A549 (cell line): ENCODE results near the gene CPLX4. TPM values are rescaled to one million over a fixed set of nuclear protein-coding genes. Genes with fewer than 3 reads are reported as not detected.

Experiments used
- ATAC-seq, 2 experiments: fragments of 200-7000 bp in 1 of 2; fragments of >200 bp in 1 of 2; cut with Nextera tagmentation in 1 of 2; cut with Tn5 transposase in 1 of 2; 3 replicates each; pipeline versions ENCODE4 v1.8.0 to v1.9.1; 2018 to 2020; ENCODE audit warnings: mild to moderate bottlenecking in 1 of 2, moderate library complexity in 1 of 2
- CTCF ChIA-PET: fragments of 300-600 bp; sonication (Branson Sonifier 250); formaldehyde crosslinking; extraction: SDS; loops from one replicate; lab custom pipeline; 2021; ENCODE audit warnings: antibody characterized with exemption, inconsistent platforms; lab: Yijun Ruan, JAX
- POLR2A ChIA-PET: fragments of 350-600 bp; formaldehyde crosslinking; extraction: SDS; loops from one replicate; lab custom pipeline; 2021; ENCODE audit warnings: antibody characterized with exemption, inconsistent platforms; lab: Yijun Ruan, JAX
- DNase-seq, 2 experiments: peaks; one replicate each; pipeline versions ENCODE4 v3.0.0 to v3.0.0-alpha.2; 2011 to 2016; ENCODE audit warnings: low read depth in 1 of 2, low spot score in 1 of 2
- FAIRE-seq: peaks from 2 replicates; lab custom pipeline; 2011; peaks lifted over from hg19 to GRCh38; lab: Jason Lieb, UNC
- H3K27ac ChIP-seq, 2 experiments: fragments of >200 bp; sonication (Bioruptor Twin); formaldehyde crosslinking; 3 replicates each; pipeline ENCODE4 v1.5.1; 2016 to 2017
- H3K4me1 ChIP-seq: fragments of >200 bp; sonication (Bioruptor Twin); formaldehyde crosslinking; 3 replicates; pipeline ENCODE4 v1.6.1; 2016
- H3K4me2 ChIP-seq: fragments of >200 bp; sonication (Bioruptor Twin); formaldehyde crosslinking; 3 replicates; pipeline ENCODE4 v1.6.1; 2016
- H3K4me3 ChIP-seq: fragments of >200 bp; sonication (Bioruptor Twin); formaldehyde crosslinking; 3 replicates; pipeline ENCODE4 v1.5.1; 2016
- H3K9me3 ChIP-seq: fragments of >200 bp; sonication (Bioruptor Twin); formaldehyde crosslinking; 3 replicates; pipeline ENCODE4 v1.6.1; 2016
- CBX2 ChIP-seq: fragments of 200-600 bp; sonication (generic); IDR thresholded peaks from 2 replicates; pipeline ENCODE4 v1.6.1; 2016; ENCODE audit warnings: low read depth, mild to moderate bottlenecking, borderline replicate concordance
- CBX8 ChIP-seq: fragments of 200-600 bp; sonication (generic); IDR thresholded peaks from 2 replicates; pipeline ENCODE4 v1.6.1; 2016
- CEBPB ChIP-seq, 2 experiments: fragments of >200 bp in 1 of 2; sonication (Bioruptor Twin) in 1 of 2; formaldehyde crosslinking in 1 of 2; IDR thresholded peaks; 2 replicates each; pipeline ENCODE4 v1.6.1; 2012 to 2016
- EHMT2 ChIP-seq: fragments of 200-600 bp; sonication (generic); IDR thresholded peaks from 2 replicates; pipeline ENCODE4 v1.6.1; 2016; ENCODE audit warnings: antibody characterized with exemption, low read depth, mild to moderate bottlenecking, moderate library complexity
- EP300 ChIP-seq, 2 experiments: fragments of >200 bp; sonication (Bioruptor Twin); formaldehyde crosslinking; IDR thresholded peaks; 2 replicates in 1 of 2; 3 replicates in 1 of 2; pipeline ENCODE4 v1.6.1; 2016 to 2017
- ESRRA ChIP-seq: fragments of 150-350 bp; IDR thresholded peaks from 2 replicates; pipeline ENCODE4 v1.6.1; 2014; ENCODE audit warnings: mild to moderate bottlenecking, low read length, borderline replicate concordance
- GATA3 ChIP-seq: IDR thresholded peaks from 2 replicates; pipeline ENCODE4 v1.6.1; 2012; ENCODE audit warnings: borderline replicate concordance
- HDAC2 ChIP-seq: fragments of 200-600 bp; sonication (generic); IDR thresholded peaks from 2 replicates; pipeline ENCODE4 v1.6.1; 2016
- HOXA7 ChIP-seq: fragments of 250-450 bp; sonication (Bioruptor Pico); IDR thresholded peaks from 2 replicates; pipeline ENCODE4 v1.5.0; 2020; ENCODE audit warnings: mild to moderate bottlenecking, moderate library complexity
- HOXB13 ChIP-seq: fragments of 250-450 bp; sonication (Bioruptor Pico); IDR thresholded peaks from 2 replicates; pipeline ENCODE4 v1.5.0; 2020; ENCODE audit warnings: low read depth, mild to moderate bottlenecking, moderate library complexity
- JUNB ChIP-seq: fragments of >200 bp; sonication (Bioruptor Twin); formaldehyde crosslinking; IDR thresholded peaks from 2 replicates; pipeline ENCODE4 v1.6.1; 2016
- NFE2L2 ChIP-seq: fragments of 150-350 bp; conservative IDR thresholded peaks from 2 replicates; pipeline ENCODE4 v1.6.1; 2014; ENCODE audit warnings: low read length
- NR3C1 ChIP-seq: fragments of >200 bp; sonication (Bioruptor Twin); formaldehyde crosslinking; IDR thresholded peaks from 3 replicates; pipeline ENCODE4 v1.6.1; 2017
- PHF8 ChIP-seq: fragments of 200-600 bp; sonication (generic); IDR thresholded peaks from 2 replicates; pipeline ENCODE4 v1.6.1; 2016; ENCODE audit warnings: low read depth, mild to moderate bottlenecking, antibody characterized with exemption, moderate library complexity, borderline replicate concordance
- RNF2 ChIP-seq: fragments of 200-600 bp; sonication (generic); IDR thresholded peaks from 2 replicates; pipeline ENCODE4 v1.6.1; 2016; ENCODE audit warnings: low read depth, mild to moderate bottlenecking, antibody characterized with exemption, moderate library complexity, borderline replicate concordance
- SMC3 ChIP-seq: fragments of >200 bp; sonication (Bioruptor Twin); formaldehyde crosslinking; IDR thresholded peaks from 3 replicates; pipeline ENCODE4 v1.6.1; 2018; ENCODE audit warnings: inconsistent platforms
- SREBF2 ChIP-seq: fragments of 450-650 bp; IDR thresholded peaks from 2 replicates; pipeline ENCODE4 v1.6.1; 2014; ENCODE audit warnings: mild to moderate bottlenecking, moderate library complexity
- TP53 ChIP-seq: fragments of 250-450 bp; sonication (Bioruptor Pico); IDR thresholded peaks from 2 replicates; pipeline ENCODE4 v1.5.0; 2021; ENCODE audit warnings: mild to moderate bottlenecking, moderate library complexity
- ZFP36 ChIP-seq: fragments of 450-650 bp; IDR thresholded peaks from 2 replicates; pipeline ENCODE4 v1.6.1; 2014; ENCODE audit warnings: borderline replicate concordance; ENCODE audit not compliant: partially characterized antibody
- ZNF302 ChIP-seq: fragments of 250-450 bp; sonication (Bioruptor Pico); IDR thresholded peaks from 2 replicates; pipeline ENCODE4 v1.9.0; 2021; ENCODE audit warnings: inconsistent platforms, mild to moderate bottlenecking, moderate library complexity
- WGBS: methylation state at CpG from one replicate; pipeline ENCODE4 v1.1.6; 2017; ENCODE audit errors: missing lambda C conversion rate; 5-methylcytosine and 5-hydroxymethylcytosine counted together
- polyA plus RNA-seq, 4 experiments: library from polyadenylated mRNA; depleted of rRNA in 3 of 4; stranded (reverse); fragments of >200 nt; fragmentation: RNase III in 1 of 4; extraction: RNeasy Plus Mini Kit Qiagen cat#74134 plus additional on column Dnase treatment in 1 of 4; gene quantifications; 2 replicates in 3 of 4; 3 replicates in 1 of 4; pipeline ENCODE4 v1.2.3, GENCODE V29; 2011 to 2017
- TF ChIP-seq, protein P1 (sequence below): fragments of >200 bp; sonication (Bioruptor Twin); formaldehyde crosslinking; IDR thresholded peaks from 2 replicates; pipeline ENCODE4 v1.6.1; 2016
- TF ChIP-seq, protein P2 (sequence below): fragments of 200-600 bp; sonication (generic); IDR thresholded peaks from 2 replicates; pipeline ENCODE4 v1.6.1; 2016; ENCODE audit warnings: antibody characterized with exemption, mild to moderate bottlenecking, moderate library complexity
- TF ChIP-seq, protein P3 (sequence below): fragments of >200 bp; sonication (Bioruptor Twin); formaldehyde crosslinking; IDR thresholded peaks from 3 replicates; pipeline ENCODE4 v1.5.1; 2016
- TF ChIP-seq, protein P4 (sequence below): fragments of 250-450 bp; sonication (Bioruptor Pico); IDR thresholded peaks from 2 replicates; pipeline ENCODE4 v1.5.0; 2021; ENCODE audit warnings: mild to moderate bottlenecking, moderate library complexity, borderline replicate concordance

CPLX4 gene
- polyA plus RNA-seq, 2 of the 4 experiments (the other 2 are of a cell fraction): not detected

DNA sequence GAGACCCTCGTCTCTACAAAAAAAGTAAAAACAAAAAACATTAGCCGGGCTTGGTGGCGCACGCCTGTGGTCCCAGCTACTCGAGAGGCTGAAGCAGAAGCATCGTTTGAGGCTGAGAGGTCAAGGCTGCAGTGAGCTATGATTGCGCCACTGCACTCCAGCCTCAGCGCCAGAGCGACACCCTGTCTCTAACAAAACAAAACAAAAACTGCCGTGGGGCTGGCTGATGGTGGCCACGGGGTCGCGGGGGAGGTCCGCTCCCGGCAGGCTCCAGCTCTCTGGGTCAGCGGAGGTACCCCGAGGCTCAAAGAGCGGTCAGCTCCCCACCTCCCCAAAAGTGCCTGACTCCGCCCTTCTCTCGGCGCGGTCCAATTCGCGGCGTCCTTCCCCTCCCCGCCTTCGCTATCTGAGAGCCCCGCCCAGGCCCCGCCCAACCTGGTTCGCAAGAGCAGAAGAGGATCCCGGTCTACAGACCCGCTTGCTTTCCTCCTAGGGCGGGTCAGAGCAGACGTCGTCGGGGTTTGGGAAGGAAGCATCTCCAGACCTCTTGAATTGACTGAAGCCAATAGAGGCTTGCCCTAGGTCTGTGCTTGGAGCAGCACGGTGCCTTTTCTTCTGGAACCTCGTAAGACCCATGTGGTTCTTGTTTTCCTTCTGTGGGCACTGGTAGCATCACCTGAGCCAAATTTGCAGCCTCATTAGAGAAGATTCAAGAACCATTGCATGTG lies 53.0 kb downstream of the CPLX4 start:
- TF ChIP-seq ZFP36 (no peak), RNF2 (no peak), ESRRA (no peak), CEBPB (IDR thresholded peaks at IDR 0.05) (peak in 1 of 2 experiments; percentile 53; a peak in 2 of 4 replicates)
- H3K9me3 ChIP-seq: no peaks in the 10 kb centered on the region
- H3K4me2 ChIP-seq: peak overlapping the region; percentile 76
- POLR2A ChIA-PET: no interaction called here
- no peak for FAIRE-seq
- 6% methylated on average over 24 of the region's 38 CpGs for WGBS
- H3K27ac ChIP-seq: no peak overlapping the region
- CTCF ChIA-PET: interaction anchor here (5.4 kb wide), 1 partner anchor 16 kb away, joined by 40 read pairs; no protein-coding TSS in a partner anchor
- no peaks in the 10 kb centered on the region for H3K4me1 ChIP-seq
- peak overlapping the region; percentile 47 for H3K4me3 ChIP-seq
- peak; percentile 70 to 83 for ATAC-seq
- peak; percentile 36 to 71 for DNase-seq

DNA sequence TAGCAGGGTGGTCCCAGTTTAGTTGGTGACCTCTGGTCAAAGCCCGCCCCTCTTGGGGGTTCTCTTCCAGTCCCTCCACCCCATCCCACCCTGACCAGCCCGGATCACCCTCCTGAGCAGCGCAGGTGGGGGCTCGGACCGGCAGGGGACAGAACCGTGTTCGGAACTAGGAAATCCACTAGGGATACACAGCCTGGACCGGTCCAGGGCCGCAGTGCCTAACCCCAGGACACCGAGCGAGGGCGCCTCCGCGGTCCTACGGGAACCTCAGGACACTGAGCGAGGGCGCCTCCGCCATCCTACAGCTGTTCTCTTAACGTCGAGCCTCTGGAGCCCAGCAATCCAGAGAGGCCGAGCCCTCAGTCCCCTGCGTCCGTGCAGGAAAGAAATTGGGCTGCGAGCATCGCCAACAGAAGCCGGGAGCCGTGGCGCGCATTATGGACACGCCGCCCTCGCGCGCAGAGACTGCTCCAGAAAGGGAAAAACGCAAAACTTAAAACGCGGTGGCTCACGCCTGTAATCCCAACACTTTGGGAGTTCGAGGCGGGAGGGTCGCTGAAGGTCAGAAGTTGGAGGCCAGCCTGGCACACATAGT lies 53.7 kb downstream of the CPLX4 start:
- DNase-seq: no peak
- Histone ChIP-seq H3K27ac (no peak overlapping the region), H3K4me3 (peak overlapping the region; percentile 47), H3K4me1 (no peaks in the 10 kb centered on the region), H3K4me2 (peak overlapping the region; percentile 76), H3K9me3 (no peaks in the 10 kb centered on the region)
- ChIA-PET POLR2A (no interaction called here), CTCF (interaction anchor here (1.7 to 2.1 kb wide), 2 partner anchors 16 to 44 kb away, joined by 4 to 9 read pairs; no protein-coding TSS in a partner anchor)
- 63% methylated on average over 19 of the region's 41 CpGs for WGBS
- TF ChIP-seq EP300 (IDR thresholded peaks at IDR 0.05) (no peak), PHF8 (no peak), HOXB13 (CRISPR knock-in tag) (no peak), SREBF2 (no peak), TP53 (CRISPR knock-in tag) (no peak), HDAC2 (no peak), CBX2 (no peak), CBX8 (no peak), EHMT2 (no peak), NFE2L2 (no peak), JUNB (no peak)
- TF ChIP-seq, protein P1, sequence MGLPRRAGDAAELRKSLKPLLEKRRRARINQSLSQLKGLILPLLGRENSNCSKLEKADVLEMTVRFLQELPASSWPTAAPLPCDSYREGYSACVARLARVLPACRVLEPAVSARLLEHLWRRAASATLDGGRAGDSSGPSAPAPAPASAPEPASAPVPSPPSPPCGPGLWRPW: no peak
- TF ChIP-seq, protein P2, sequence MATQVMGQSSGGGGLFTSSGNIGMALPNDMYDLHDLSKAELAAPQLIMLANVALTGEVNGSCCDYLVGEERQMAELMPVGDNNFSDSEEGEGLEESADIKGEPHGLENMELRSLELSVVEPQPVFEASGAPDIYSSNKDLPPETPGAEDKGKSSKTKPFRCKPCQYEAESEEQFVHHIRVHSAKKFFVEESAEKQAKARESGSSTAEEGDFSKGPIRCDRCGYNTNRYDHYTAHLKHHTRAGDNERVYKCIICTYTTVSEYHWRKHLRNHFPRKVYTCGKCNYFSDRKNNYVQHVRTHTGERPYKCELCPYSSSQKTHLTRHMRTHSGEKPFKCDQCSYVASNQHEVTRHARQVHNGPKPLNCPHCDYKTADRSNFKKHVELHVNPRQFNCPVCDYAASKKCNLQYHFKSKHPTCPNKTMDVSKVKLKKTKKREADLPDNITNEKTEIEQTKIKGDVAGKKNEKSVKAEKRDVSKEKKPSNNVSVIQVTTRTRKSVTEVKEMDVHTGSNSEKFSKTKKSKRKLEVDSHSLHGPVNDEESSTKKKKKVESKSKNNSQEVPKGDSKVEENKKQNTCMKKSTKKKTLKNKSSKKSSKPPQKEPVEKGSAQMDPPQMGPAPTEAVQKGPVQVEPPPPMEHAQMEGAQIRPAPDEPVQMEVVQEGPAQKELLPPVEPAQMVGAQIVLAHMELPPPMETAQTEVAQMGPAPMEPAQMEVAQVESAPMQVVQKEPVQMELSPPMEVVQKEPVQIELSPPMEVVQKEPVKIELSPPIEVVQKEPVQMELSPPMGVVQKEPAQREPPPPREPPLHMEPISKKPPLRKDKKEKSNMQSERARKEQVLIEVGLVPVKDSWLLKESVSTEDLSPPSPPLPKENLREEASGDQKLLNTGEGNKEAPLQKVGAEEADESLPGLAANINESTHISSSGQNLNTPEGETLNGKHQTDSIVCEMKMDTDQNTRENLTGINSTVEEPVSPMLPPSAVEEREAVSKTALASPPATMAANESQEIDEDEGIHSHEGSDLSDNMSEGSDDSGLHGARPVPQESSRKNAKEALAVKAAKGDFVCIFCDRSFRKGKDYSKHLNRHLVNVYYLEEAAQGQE: no peak
- FAIRE-seq: no peak
- ATAC-seq: no peak

DNA sequence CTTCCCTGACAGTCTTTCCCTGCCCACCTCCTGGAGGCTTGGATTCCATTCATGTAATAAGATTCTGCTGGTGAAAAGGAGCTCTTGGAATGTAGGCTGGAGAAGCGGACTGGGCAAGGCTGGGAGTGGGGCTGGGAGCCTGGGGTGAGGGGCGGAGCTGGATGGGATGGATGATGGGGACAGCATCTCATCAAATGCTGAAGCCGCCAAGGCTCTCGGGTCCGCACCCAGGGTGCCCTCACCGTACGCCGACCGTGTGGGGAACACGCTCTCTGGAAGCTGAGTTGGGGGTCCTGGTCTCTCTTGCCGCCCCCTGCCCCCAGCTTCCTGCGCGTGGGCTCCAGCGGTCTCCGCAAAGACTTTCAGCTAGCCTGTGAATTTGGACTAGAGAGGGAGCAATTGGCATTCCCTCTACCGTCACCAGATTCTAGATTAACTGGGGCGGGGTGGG lies 54.3 kb downstream of the CPLX4 start:
- ATAC-seq: no peak
- TF ChIP-seq NR3C1 (no peak), HOXA7 (no peak), ZNF302 (no peak), ZFP36 (no peak), GATA3 (no peak), CBX2 (no peak), SMC3 (no peak), EP300 (IDR thresholded peaks at IDR 0.05) (no peak), CBX8 (no peak)
- TF ChIP-seq, protein P3, sequence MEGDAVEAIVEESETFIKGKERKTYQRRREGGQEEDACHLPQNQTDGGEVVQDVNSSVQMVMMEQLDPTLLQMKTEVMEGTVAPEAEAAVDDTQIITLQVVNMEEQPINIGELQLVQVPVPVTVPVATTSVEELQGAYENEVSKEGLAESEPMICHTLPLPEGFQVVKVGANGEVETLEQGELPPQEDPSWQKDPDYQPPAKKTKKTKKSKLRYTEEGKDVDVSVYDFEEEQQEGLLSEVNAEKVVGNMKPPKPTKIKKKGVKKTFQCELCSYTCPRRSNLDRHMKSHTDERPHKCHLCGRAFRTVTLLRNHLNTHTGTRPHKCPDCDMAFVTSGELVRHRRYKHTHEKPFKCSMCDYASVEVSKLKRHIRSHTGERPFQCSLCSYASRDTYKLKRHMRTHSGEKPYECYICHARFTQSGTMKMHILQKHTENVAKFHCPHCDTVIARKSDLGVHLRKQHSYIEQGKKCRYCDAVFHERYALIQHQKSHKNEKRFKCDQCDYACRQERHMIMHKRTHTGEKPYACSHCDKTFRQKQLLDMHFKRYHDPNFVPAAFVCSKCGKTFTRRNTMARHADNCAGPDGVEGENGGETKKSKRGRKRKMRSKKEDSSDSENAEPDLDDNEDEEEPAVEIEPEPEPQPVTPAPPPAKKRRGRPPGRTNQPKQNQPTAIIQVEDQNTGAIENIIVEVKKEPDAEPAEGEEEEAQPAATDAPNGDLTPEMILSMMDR: no peak
- TF ChIP-seq, protein P4, sequence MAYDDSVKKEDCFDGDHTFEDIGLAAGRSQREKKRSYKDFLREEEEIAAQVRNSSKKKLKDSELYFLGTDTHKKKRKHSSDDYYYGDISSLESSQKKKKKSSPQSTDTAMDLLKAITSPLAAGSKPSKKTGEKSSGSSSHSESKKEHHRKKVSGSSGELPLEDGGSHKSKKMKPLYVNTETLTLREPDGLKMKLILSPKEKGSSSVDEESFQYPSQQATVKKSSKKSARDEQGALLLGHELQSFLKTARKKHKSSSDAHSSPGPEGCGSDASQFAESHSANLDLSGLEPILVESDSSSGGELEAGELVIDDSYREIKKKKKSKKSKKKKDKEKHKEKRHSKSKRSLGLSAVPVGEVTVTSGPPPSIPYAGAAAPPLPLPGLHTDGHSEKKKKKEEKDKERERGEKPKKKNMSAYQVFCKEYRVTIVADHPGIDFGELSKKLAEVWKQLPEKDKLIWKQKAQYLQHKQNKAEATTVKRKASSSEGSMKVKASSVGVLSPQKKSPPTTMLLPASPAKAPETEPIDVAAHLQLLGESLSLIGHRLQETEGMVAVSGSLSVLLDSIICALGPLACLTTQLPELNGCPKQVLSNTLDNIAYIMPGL (CRISPR knock-in tag): no peak

More for the DNA sequence above, 54.3 kb downstream of the CPLX4 start:
- no peaks in the 10 kb centered on the region for H3K4me1 ChIP-seq
- ChIA-PET POLR2A (no interaction called here), CTCF (interaction anchor here (1.7 to 2.1 kb wide), 2 partner anchors 16 to 44 kb away, joined by 4 to 9 read pairs; no protein-coding TSS in a partner anchor)
- no peak for FAIRE-seq
- no peak overlapping the region for H3K4me2 ChIP-seq
- H3K4me3 ChIP-seq: no peak overlapping the region
- H3K27ac ChIP-seq: no peak overlapping the region
- DNase-seq: no peak
- no peaks in the 10 kb centered on the region for H3K9me3 ChIP-seq
- WGBS: 49% methylated on average over 10 of the region's 17 CpGs
